H9 (cell line): ENCODE results near the gene POLE2. TPM values are rescaled to one million over a fixed set of nuclear protein-coding genes. Genes with fewer than 3 reads are reported as not detected.

ENCODE experiments used
- DNase-seq: peaks from one replicate; pipeline ENCODE4 v3.0.0-alpha.2; 2017
- H2AFZ ChIP-seq: one replicate; pipeline ENCODE4 v1.6.1; 2013; ENCODE audit warnings: mild to moderate bottlenecking, low read length, control low read depth, moderate library complexity
- H2AK5ac ChIP-seq: 2 replicates; pipeline ENCODE4 v1.6.1; 2013; ENCODE audit warnings: low read length, control low read depth, mixed read lengths; ENCODE audit not compliant: insufficient read length
- H2BK120ac ChIP-seq: one replicate; pipeline ENCODE4 v1.6.1; 2013; ENCODE audit warnings: low read depth, mild to moderate bottlenecking, low read length, control low read depth, inconsistent platforms; ENCODE audit not compliant: poor library complexity, severe bottlenecking
- H2BK12ac ChIP-seq: 2 replicates; pipeline ENCODE4 v1.6.1; 2013; ENCODE audit warnings: low read length, control low read depth, mixed read lengths, low read depth; ENCODE audit not compliant: insufficient read length
- H2BK15ac ChIP-seq: 2 replicates; pipeline ENCODE4 v1.6.1; 2013; ENCODE audit warnings: low read depth, low read length, control low read depth
- H2BK20ac ChIP-seq: one replicate; pipeline ENCODE4 v1.6.1; 2013; ENCODE audit warnings: low read depth, mild to moderate bottlenecking, low read length, control low read depth, inconsistent platforms; ENCODE audit not compliant: poor library complexity, severe bottlenecking
- H2BK5ac ChIP-seq: 2 replicates; pipeline ENCODE4 v1.6.1; 2013; ENCODE audit warnings: low read length, control low read depth, mixed read lengths; ENCODE audit not compliant: insufficient read length
- H3K14ac ChIP-seq: 2 replicates; pipeline ENCODE4 v1.6.1; 2013; ENCODE audit warnings: low read length, control low read depth; ENCODE audit not compliant: insufficient read depth
- H3K18ac ChIP-seq: 2 replicates; pipeline ENCODE4 v1.6.1; 2013; ENCODE audit warnings: low read depth, mild to moderate bottlenecking, mixed read lengths, low read length, control low read depth; ENCODE audit not compliant: insufficient read length
- H3K23ac ChIP-seq: 2 replicates; pipeline ENCODE4 v1.6.1; 2013; ENCODE audit warnings: low read length, control low read depth, mixed read lengths, low read depth; ENCODE audit not compliant: insufficient read length
- H3K23me2 ChIP-seq: 2 replicates; pipeline ENCODE4 v1.6.1; 2013; ENCODE audit warnings: low read depth, mild to moderate bottlenecking, mixed read lengths, low read length, control low read depth; ENCODE audit not compliant: insufficient read length, poor library complexity, severe bottlenecking
- H3K27ac ChIP-seq: 2 replicates; pipeline ENCODE4 v1.5.1; 2013; ENCODE audit warnings: low read length, control low read depth, mixed read lengths, low read depth; ENCODE audit not compliant: insufficient read length
- H3K27me3 ChIP-seq: 2 replicates; pipeline ENCODE4 v1.6.1; 2013; ENCODE audit warnings: low read length, control low read depth, inconsistent platforms; ENCODE audit not compliant: insufficient read depth
- H3K4ac ChIP-seq: 2 replicates; pipeline ENCODE4 v1.6.1; 2013; ENCODE audit warnings: low read depth, mild to moderate bottlenecking, control low read depth, inconsistent platforms, low read length, moderate library complexity
- H3K4me1 ChIP-seq: 2 replicates; pipeline ENCODE4 v1.6.1; 2013; ENCODE audit warnings: low read length, control low read depth, inconsistent platforms; ENCODE audit not compliant: insufficient read depth
- H3K4me2 ChIP-seq: 2 replicates; pipeline ENCODE4 v1.6.1; 2013; ENCODE audit warnings: low read length, control low read depth, mixed read lengths; ENCODE audit not compliant: insufficient read length, insufficient read depth
- H3K56ac ChIP-seq: 2 replicates; pipeline ENCODE4 v1.6.1; 2013; ENCODE audit warnings: low read depth, mild to moderate bottlenecking, mixed read lengths, low read length, control low read depth; ENCODE audit not compliant: insufficient read length
- H3K79me1 ChIP-seq: 2 replicates; pipeline ENCODE4 v1.6.1; 2013; ENCODE audit warnings: low read depth, mild to moderate bottlenecking, moderate library complexity, low read length, control low read depth, inconsistent platforms; ENCODE audit not compliant: insufficient read depth, poor library complexity, severe bottlenecking
- H3K79me2 ChIP-seq: 2 replicates; pipeline ENCODE4 v1.6.1; 2013; ENCODE audit warnings: low read length, control low read depth, inconsistent platforms; ENCODE audit not compliant: insufficient read depth
- H3K9ac ChIP-seq: 2 replicates; pipeline ENCODE4 v1.6.1; 2013; ENCODE audit warnings: low read length, control low read depth, mixed read lengths; ENCODE audit not compliant: insufficient read length; ENCODE audit errors: extremely low read depth
- H3K9me3 ChIP-seq: one replicate; pipeline ENCODE4 v1.6.1; 2013; ENCODE audit warnings: low read depth, low read length, inconsistent platforms; ENCODE audit not compliant: control insufficient read depth
- H3T11ph ChIP-seq: one replicate; pipeline ENCODE4 v1.6.1; 2013; ENCODE audit warnings: mild to moderate bottlenecking, low read length, control low read depth, inconsistent platforms
- H4K20me1 ChIP-seq: one replicate; pipeline ENCODE4 v1.6.1; 2013; ENCODE audit not compliant: control insufficient read depth, insufficient read length, insufficient read depth
- H4K5ac ChIP-seq: 2 replicates; pipeline ENCODE4 v1.6.1; 2013; ENCODE audit warnings: low read depth, mild to moderate bottlenecking, mixed read lengths, low read length, control low read depth; ENCODE audit not compliant: insufficient read length
- H4K8ac ChIP-seq: replicated peaks from 2 replicates; pipeline ENCODE4 v1.6.1; 2013; ENCODE audit warnings: low read length, control low read depth, mixed read lengths, low read depth; ENCODE audit not compliant: insufficient read length
- H4K91ac ChIP-seq: 2 replicates; pipeline ENCODE4 v1.6.1; 2013; ENCODE audit warnings: low read depth, mild to moderate bottlenecking, moderate library complexity, mixed read lengths, low read length, control low read depth; ENCODE audit not compliant: insufficient read length
- H3K27ac Mint-ChIP-seq, 3 experiments: 2 replicates in 2 of 3; 3 replicates in 1 of 3; pipeline ENCODE4 v1.8.0; 2020 to 2021; ENCODE audit warnings: mixed read lengths in 3 of 3, mild to moderate bottlenecking in 1 of 3, moderate library complexity in 1 of 3
- H3K27me3 Mint-ChIP-seq: 2 replicates; pipeline ENCODE4 v1.8.0; 2021; ENCODE audit warnings: low read depth, mild to moderate bottlenecking, moderate library complexity, mixed read lengths
- H3K36me3 Mint-ChIP-seq, 3 experiments: 2 replicates in 2 of 3; 3 replicates in 1 of 3; pipeline ENCODE4 v1.8.0; 2020 to 2021; ENCODE audit warnings: low read depth in 3 of 3, mixed read lengths in 3 of 3; ENCODE audit not compliant: insufficient read depth in 1 of 3
- H3K4me1 Mint-ChIP-seq, 2 experiments: 2 replicates each; pipeline ENCODE4 v1.8.0; 2020; ENCODE audit warnings: mixed read lengths in 2 of 2
- H3K4me3 Mint-ChIP-seq, 2 experiments: 2 replicates in 1 of 2; 3 replicates in 1 of 2; pipeline ENCODE4 v1.8.0; 2020 to 2021; ENCODE audit warnings: mild to moderate bottlenecking in 2 of 2, mixed read lengths in 2 of 2, moderate library complexity in 1 of 2
- H3K9me3 Mint-ChIP-seq, 2 experiments: 2 replicates in 1 of 2; 3 replicates in 1 of 2; pipeline ENCODE4 v1.8.0; 2020; ENCODE audit warnings: mild to moderate bottlenecking in 2 of 2, mixed read lengths in 2 of 2, moderate library complexity in 1 of 2
- CTCF ChIP-seq: fragments of 200-600 bp; sonication (generic); conservative IDR thresholded peaks from 3 replicates; pipeline ENCODE4 v1.8.0; 2021; ENCODE audit warnings: antibody characterized with exemption, mild to moderate bottlenecking
- WGBS: extraction: QIAGEN DNeasy Blood & Tissue Kit; methylation state at CpG from one replicate; pipeline ENCODE4 v1.1.7; 2013; ENCODE audit warnings: missing lambda C conversion rate, low lambda C conversion rate, mixed read lengths; ENCODE audit not compliant: insufficient read length; ENCODE audit errors: extremely low coverage; 5-methylcytosine and 5-hydroxymethylcytosine counted together
- total RNA-seq: library from RNA; stranded (reverse); gene quantifications from 2 replicates; pipeline ENCODE4 v1.2.1, GENCODE V29; 2021

The POLE2 gene
- total RNA-seq, 1 experiment from 2014 or later: 25.7 TPM

GRCh38 chr14:49691031-49691430 lies 3.0 kb upstream of the POLE2 start:
- Histone ChIP-seq H2BK5ac (no peak overlapping the region), H2AK5ac (no peak overlapping the region), H3K23me2 (peaks cover 5% of the 10 kb centered on the region), H4K5ac (no peak overlapping the region), H2BK12ac (no peak overlapping the region), H3T11ph (no peak overlapping the region), H3K18ac (no peak overlapping the region), H2BK20ac (no peak overlapping the region), H4K91ac (no peak overlapping the region), H3K27me3 (no peaks in the 10 kb centered on the region), H3K27ac (no peak overlapping the region), H3K14ac (no peak overlapping the region), H4K20me1 (no peaks in the 10 kb centered on the region), H3K56ac (no peak overlapping the region), H3K9me3 (no peaks in the 10 kb centered on the region), H2BK15ac (no peak overlapping the region), H3K4ac (no peak overlapping the region), H3K79me2 (0 out of 2 replicates have a peak, but pooled peaks cover 2% of the 10 kb centered on the region), H3K4me1 (no peaks in the 10 kb centered on the region; the same call in 1 of the 2 replicates), H4K8ac (no peak overlapping the region), H2AFZ (no peak overlapping the region), H3K4me2 (peak overlapping the region; percentile 94), H3K79me1 (no peaks in the 10 kb centered on the region), H3K9ac (no peak overlapping the region), H3K23ac (no peak overlapping the region), H2BK120ac (no peak overlapping the region)
- H3K27ac Mint-ChIP-seq: no peak overlapping the region
- no CpG with 5 or more reads among the region's 4 CpGs for WGBS
- no peak for TF ChIP-seq CTCF
- H3K27me3 Mint-ChIP-seq: peaks cover 31% of the 10 kb centered on the region
- peaks cover 0 to 3% of the 10 kb centered on the region in 2 experiments; a peak in 1 of 5 replicates for H3K9me3 Mint-ChIP-seq
- no peak overlapping the region; a peak in 1 of 5 replicates for H3K4me3 Mint-ChIP-seq
- H3K36me3 Mint-ChIP-seq: peaks cover 3 to 13% (median 4%) of the 10 kb centered on the region in 3 experiments; a peak in 5 of 7 replicates
- peaks cover 22 to 35% of the 10 kb centered on the region in 2 experiments for H3K4me1 Mint-ChIP-seq
- no peak for DNase-seq
